Gastrocnemius medialis (tissue), 4 donors: ENCODE data around the gene JHY.

ENCODE experiments used
- POLR2A ChIP-seq, 2 donors: fragments of 450-650 bp; IDR thresholded peaks; one replicate each; pipeline ENCODE4 v1.6.1; 2017; ENCODE audit warnings: antibody characterized with exemption in 2 of 2, mild to moderate bottlenecking in 2 of 2, moderate library complexity in 2 of 2
- TF ChIP-seq, protein P1 (sequence below), 5 experiments: fragments of 450-650 bp in 3 of 5; fragments of 200-600 bp in 2 of 5; sonication (generic) in 2 of 5; IDR thresholded peaks in 4 of 5; conservative IDR thresholded peaks in 1 of 5; 1 replicate in 4 of 5; 2 replicates in 1 of 5; pipeline ENCODE4 v1.5.1; 2016 to 2019; ENCODE audit warnings: antibody characterized with exemption in 5 of 5, mild to moderate bottlenecking in 3 of 5, moderate library complexity in 3 of 5

GRCh38 chr11:122871302-122871701 is 11.3 kb upstream of the JHY start:
- TF ChIP-seq, protein P1, sequence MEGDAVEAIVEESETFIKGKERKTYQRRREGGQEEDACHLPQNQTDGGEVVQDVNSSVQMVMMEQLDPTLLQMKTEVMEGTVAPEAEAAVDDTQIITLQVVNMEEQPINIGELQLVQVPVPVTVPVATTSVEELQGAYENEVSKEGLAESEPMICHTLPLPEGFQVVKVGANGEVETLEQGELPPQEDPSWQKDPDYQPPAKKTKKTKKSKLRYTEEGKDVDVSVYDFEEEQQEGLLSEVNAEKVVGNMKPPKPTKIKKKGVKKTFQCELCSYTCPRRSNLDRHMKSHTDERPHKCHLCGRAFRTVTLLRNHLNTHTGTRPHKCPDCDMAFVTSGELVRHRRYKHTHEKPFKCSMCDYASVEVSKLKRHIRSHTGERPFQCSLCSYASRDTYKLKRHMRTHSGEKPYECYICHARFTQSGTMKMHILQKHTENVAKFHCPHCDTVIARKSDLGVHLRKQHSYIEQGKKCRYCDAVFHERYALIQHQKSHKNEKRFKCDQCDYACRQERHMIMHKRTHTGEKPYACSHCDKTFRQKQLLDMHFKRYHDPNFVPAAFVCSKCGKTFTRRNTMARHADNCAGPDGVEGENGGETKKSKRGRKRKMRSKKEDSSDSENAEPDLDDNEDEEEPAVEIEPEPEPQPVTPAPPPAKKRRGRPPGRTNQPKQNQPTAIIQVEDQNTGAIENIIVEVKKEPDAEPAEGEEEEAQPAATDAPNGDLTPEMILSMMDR (IDR thresholded peaks at IDR 0.05 in 4 of 5, conservative IDR thresholded peaks at IDR 0.05 in 1 of 5): no peak
- TF ChIP-seq POLR2A (IDR thresholded peaks at IDR 0.05): no peak
